HepG2 (cell line): ENCODE results near the gene PCGF2. TPM values are rescaled to one million over a fixed set of nuclear protein-coding genes. Genes with fewer than 3 reads are reported as not detected.

Source experiments
- CEBPB ChIP-seq: IDR thresholded peaks from 2 replicates; pipeline ENCODE4 v1.6.1; 2011; ENCODE audit warnings: low read depth, low read length, improper control_type of control experiment, borderline replicate concordance
- MTF2 ChIP-seq: sonication (generic); formaldehyde crosslinking; IDR thresholded peaks from 2 replicates; pipeline ENCODE4 v1.5.0; 2020; ENCODE audit warnings: missing genetic modification reagents, borderline replicate concordance
- NR1H2 ChIP-seq: sonication (generic); formaldehyde crosslinking; IDR thresholded peaks from 2 replicates; pipeline ENCODE4 v1.8.1; 2022; ENCODE audit warnings: low read depth, missing genetic modification reagents, borderline replicate concordance
- ZBTB7A ChIP-seq: sonication (generic); formaldehyde crosslinking; IDR thresholded peaks from 2 replicates; pipeline ENCODE4 v1.8.0; 2022; ENCODE audit warnings: mild to moderate bottlenecking, missing genetic modification reagents
- ZEB1 ChIP-seq: IDR thresholded peaks from 2 replicates; pipeline ENCODE4 v1.6.1; 2012; ENCODE audit warnings: mild to moderate bottlenecking, low read depth, inconsistent platforms; ENCODE audit not compliant: insufficient replicate concordance
- ZNF451 ChIP-seq: sonication (generic); formaldehyde crosslinking; IDR thresholded peaks from 2 replicates; pipeline ENCODE4 v1.5.0; 2020; ENCODE audit warnings: mild to moderate bottlenecking, missing genetic modification reagents
- polyA plus RNA-seq, 8 experiments: library from polyadenylated mRNA; depleted of rRNA in 3 of 8; stranded (reverse) in 7 of 8; unstranded in 1 of 8; fragments of >200 nt; fragmentation: Illumina TruSeq in 4 of 8; extraction: Trizol in 4 of 8; gene quantifications; 2 replicates each; pipeline versions ENCODE4 v1.2.1 to v1.2.3, GENCODE V29; 2011 to 2016; ENCODE audit warnings: low read depth in 4 of 8, missing spikeins in 1 of 8, mixed read lengths in 1 of 8; ENCODE audit not compliant: insufficient read depth in 1 of 8
- total RNA-seq, 5 experiments: library from RNA; depleted of rRNA; stranded (reverse); fragments of >200 nt; fragmentation: Illumina TruSeq; extraction: Trizol; gene quantifications; 2 replicates each; pipeline ENCODE4 v1.2.3, GENCODE V29; 2016; ENCODE audit warnings: low read depth in 1 of 5
- TF ChIP-seq, protein P1 (sequence below): sonication (generic); formaldehyde crosslinking; IDR thresholded peaks from 2 replicates; pipeline ENCODE4 v1.4.0; 2020; ENCODE audit warnings: low read depth, missing genetic modification reagents
- TF ChIP-seq, protein P2 (sequence below): IDR thresholded peaks from 2 replicates; pipeline ENCODE4 v1.6.1; 2016; ENCODE audit warnings: control low read depth
- TF ChIP-seq, protein P3 (sequence below): sonication (generic); formaldehyde crosslinking; IDR thresholded peaks from 2 replicates; pipeline ENCODE4 v1.8.1; 2023; ENCODE audit warnings: mild to moderate bottlenecking, moderate library complexity, missing genetic modification reagents
- TF ChIP-seq, protein P4 (sequence below): sonication (generic); formaldehyde crosslinking; IDR thresholded peaks from 2 replicates; pipeline ENCODE4 v1.8.0; 2022; ENCODE audit warnings: low read depth, missing genetic modification reagents
- TF ChIP-seq, protein P5 (sequence below): sonication (generic); formaldehyde crosslinking; IDR thresholded peaks from 2 replicates; pipeline ENCODE4 v1.5.0; 2020; ENCODE audit warnings: missing genetic modification reagents, mild to moderate bottlenecking, borderline replicate concordance
- TF ChIP-seq, protein P6 (sequence below): sonication (generic); formaldehyde crosslinking; conservative IDR thresholded peaks from 2 replicates; pipeline ENCODE4 v1.8.1; 2023; ENCODE audit warnings: missing genetic modification reagents

PCGF2 gene
- total and polyA plus RNA-seq, 2 of the 13 experiments (the other 11 are each of a cell fraction or from before 2014, with no cell fraction given) = 11.6 to 29.4 TPM

DNA sequence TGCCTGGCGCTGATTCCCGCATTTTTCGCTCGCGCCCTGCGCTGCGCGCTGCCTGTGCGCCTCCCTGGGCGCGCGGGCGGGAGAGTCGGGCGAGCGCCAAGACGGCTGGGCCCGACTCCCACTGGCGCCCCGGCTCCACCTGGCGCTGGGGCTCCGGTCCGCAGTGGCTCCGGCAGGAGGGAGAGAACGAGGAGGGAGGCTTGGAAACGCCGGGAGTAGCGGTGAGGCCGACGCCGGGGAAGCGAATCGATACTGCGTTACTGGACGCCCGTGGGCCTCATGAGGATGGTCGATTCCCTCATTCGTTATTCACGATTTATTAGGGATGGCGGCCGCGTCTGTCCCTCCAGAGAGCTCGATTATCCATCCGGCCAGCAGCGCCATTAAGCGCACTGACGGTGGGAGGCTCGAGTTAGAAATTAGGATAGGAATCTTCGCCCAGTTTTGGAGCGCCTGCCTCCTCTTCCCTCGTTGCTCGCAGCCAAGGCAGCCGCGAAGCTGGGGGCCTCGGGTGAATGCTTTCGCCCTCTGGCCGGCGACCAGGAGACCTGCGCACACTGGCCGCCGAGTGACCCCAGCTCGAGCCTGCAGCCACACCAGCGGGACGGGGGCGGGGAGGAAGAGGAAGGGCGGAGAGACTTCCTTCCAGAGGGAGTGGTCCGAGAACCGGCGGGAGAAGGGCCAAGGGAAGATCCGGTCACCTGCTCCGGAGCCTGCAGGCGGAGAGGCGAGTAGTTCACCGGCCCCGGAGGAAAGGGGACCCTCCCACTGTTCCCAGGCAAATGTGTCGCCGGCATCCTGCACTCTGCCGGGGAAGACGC lies 1.3 kb upstream of the PCGF2 start (continued):
- TF ChIP-seq, protein P1, sequence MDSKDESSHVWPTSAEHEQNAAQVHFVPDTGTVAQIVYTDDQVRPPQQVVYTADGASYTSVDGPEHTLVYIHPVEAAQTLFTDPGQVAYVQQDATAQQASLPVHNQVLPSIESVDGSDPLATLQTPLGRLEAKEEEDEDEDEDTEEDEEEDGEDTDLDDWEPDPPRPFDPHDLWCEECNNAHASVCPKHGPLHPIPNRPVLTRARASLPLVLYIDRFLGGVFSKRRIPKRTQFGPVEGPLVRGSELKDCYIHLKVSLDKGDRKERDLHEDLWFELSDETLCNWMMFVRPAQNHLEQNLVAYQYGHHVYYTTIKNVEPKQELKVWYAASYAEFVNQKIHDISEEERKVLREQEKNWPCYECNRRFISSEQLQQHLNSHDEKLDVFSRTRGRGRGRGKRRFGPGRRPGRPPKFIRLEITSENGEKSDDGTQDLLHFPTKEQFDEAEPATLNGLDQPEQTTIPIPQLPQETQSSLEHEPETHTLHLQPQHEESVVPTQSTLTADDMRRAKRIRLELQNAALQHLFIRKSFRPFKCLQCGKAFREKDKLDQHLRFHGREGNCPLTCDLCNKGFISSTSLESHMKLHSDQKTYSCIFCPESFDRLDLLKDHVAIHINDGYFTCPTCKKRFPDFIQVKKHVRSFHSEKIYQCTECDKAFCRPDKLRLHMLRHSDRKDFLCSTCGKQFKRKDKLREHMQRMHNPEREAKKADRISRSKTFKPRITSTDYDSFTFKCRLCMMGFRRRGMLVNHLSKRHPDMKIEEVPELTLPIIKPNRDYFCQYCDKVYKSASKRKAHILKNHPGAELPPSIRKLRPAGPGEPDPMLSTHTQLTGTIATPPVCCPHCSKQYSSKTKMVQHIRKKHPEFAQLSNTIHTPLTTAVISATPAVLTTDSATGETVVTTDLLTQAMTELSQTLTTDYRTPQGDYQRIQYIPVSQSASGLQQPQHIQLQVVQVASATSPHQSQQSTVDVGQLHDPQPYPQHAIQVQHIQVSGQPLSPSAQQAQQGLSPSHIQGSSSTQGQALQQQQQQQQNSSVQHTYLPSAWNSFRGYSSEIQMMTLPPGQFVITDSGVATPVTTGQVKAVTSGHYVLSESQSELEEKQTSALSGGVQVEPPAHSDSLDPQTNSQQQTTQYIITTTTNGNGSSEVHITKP (CRISPR knock-in tag) = peak; percentile 77; the same call in 1 of the 2 replicates
- TF ChIP-seq NR1H2 = no peak
- no peak for TF ChIP-seq CEBPB
- TF ChIP-seq, protein P2, sequence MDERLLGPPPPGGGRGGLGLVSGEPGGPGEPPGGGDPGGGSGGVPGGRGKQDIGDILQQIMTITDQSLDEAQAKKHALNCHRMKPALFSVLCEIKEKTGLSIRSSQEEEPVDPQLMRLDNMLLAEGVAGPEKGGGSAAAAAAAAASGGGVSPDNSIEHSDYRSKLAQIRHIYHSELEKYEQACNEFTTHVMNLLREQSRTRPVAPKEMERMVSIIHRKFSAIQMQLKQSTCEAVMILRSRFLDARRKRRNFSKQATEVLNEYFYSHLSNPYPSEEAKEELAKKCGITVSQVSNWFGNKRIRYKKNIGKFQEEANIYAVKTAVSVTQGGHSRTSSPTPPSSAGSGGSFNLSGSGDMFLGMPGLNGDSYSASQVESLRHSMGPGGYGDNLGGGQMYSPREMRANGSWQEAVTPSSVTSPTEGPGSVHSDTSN (CRISPR knock-in tag) = no peak
- TF ChIP-seq, protein P3, sequence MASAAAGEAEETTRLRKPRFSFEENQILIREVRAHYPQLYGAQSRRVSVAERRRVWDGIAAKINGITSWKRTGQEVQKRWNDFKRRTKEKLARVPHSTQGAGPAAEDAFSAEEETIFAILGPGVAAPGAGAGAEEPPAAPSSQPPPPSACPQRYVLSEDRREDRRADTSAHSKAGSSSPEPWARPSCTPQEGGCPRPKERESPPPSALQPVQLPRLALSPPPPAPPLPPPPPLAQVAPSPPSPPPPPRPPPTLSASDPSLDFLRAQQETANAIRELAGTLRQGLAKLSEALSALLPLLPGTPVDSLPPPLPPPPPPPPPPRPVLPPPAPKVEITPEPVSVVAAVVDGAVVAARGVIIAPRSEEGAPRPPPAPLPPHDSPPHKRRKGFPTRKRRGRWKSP (CRISPR knock-in tag) = peak; percentile 95; the same call in 1 of the 2 replicates
- TF ChIP-seq, protein P4, sequence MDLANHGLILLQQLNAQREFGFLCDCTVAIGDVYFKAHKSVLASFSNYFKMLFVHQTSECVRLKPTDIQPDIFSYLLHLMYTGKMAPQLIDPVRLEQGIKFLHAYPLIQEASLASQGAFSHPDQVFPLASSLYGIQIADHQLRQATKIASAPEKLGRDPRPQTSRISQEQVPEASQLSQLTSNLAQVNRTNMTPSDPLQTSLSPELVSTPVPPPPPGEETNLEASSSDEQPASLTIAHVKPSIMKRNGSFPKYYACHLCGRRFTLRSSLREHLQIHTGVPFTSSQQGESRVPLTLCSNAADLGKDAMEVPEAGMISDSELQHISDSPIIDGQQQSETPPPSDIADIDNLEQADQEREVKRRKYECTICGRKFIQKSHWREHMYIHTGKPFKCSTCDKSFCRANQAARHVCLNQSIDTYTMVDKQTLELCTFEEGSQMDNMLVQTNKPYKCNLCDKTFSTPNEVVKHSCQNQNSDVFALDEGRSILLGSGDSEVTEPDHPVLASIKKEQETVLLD (CRISPR knock-in tag) = peak; percentile 86
- peak; percentile 14 for TF ChIP-seq ZEB1
- TF ChIP-seq, protein P5, sequence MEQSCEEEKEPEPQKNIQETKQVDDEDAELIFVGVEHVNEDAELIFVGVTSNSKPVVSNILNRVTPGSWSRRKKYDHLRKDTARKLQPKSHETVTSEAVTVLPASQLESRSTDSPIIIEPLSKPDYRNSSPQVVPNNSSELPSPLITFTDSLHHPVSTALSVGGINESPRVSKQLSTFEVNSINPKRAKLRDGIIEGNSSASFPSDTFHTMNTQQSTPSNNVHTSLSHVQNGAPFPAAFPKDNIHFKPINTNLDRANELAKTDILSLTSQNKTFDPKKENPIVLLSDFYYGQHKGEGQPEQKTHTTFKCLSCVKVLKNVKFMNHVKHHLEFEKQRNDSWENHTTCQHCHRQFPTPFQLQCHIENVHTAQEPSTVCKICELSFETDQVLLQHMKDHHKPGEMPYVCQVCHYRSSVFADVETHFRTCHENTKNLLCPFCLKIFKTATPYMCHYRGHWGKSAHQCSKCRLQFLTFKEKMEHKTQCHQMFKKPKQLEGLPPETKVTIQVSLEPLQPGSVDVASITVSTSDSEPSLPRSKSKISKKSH (CRISPR knock-in tag) = peak; percentile 76
- peak; percentile 91; the same call in 1 of the 2 replicates for TF ChIP-seq ZNF451
- TF ChIP-seq, protein P6, sequence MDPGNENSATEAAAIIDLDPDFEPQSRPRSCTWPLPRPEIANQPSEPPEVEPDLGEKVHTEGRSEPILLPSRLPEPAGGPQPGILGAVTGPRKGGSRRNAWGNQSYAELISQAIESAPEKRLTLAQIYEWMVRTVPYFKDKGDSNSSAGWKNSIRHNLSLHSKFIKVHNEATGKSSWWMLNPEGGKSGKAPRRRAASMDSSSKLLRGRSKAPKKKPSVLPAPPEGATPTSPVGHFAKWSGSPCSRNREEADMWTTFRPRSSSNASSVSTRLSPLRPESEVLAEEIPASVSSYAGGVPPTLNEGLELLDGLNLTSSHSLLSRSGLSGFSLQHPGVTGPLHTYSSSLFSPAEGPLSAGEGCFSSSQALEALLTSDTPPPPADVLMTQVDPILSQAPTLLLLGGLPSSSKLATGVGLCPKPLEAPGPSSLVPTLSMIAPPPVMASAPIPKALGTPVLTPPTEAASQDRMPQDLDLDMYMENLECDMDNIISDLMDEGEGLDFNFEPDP = peak; percentile 94; the same call in 1 of the 2 replicates
- TF ChIP-seq MTF2 (CRISPR knock-in tag) = peak; percentile 34; the same call in 1 of the 2 replicates
- TF ChIP-seq ZBTB7A (CRISPR knock-in tag) = no peak
